DMS153 treated with DMSO at 0.1 percent for 48 hours (cell line): ENCODE results near the gene HHIPL2.
"Not testable (repeated sequence)": the region's sequence is repeated elsewhere in the genome, so short reads cannot be mapped to it uniquely, and the experiment has no call there.

ENCODE experiments used
- DNase-seq: peaks from one replicate; lab custom pipeline; 2025; ENCODE audit not compliant: unreplicated experiment; lab: John Stamatoyannopoulos, UW

Gene HHIPL2

GRCh38 chr1:222540598-222540995 is 7.3 kb downstream of the HHIPL2 start:
- DNase-seq, result no peak

DNA sequence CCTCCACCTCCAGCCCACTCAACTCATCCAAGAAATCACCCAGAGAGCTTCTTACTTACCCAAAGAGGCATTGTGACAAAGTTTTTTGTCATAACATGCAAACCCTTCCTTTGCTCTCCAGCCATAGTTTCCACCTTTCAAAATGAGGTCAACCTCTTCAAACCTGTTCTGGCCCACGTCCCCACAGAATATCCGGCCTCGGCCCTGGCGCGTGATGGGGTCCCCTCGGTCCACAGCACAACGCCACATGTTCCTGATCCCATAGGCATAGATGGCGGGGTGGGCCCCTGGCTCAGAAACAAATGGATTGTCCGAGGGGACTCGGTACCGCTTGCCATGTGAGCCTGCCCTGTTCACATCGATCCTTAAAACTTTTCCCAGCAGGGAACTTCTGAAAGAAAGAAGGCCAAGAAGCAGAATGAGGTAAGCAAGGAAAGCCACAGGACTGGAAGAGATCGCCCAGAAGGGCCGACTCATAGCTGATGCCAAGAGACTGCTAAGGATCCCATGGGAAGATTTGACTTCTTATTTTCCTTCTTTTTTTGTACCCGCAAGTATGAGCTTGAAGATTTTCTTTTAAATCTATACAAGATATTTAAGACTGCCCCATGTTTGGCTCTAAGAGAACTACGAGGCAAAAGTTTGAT is 7.8 kb downstream of the HHIPL2 start:
- DNase-seq, result no peak

GRCh38 chr1:222535455-222535854 is 12.4 kb downstream of the HHIPL2 start:
- DNase-seq, result no peak

DNA sequence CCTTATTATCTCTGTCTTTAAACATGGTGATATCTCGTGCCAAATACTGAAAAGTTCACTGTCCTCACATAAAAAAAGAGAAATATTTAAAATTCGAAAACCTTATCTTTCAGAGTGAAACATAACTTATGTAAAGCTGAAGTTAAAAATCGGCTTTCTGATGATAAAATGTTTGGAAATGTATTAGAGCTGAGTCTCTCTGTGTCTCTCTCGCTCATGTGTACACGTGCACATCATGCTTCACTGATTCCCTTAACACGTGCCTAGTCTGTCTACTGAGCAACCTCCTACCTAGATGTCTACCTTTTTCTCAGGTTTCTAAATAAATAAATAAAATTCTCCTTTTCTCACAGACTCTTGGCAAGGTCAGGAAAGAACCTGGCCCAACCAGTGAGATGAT is 17.1 kb downstream of the HHIPL2 start:
- DNase-seq, result no peak

DNA sequence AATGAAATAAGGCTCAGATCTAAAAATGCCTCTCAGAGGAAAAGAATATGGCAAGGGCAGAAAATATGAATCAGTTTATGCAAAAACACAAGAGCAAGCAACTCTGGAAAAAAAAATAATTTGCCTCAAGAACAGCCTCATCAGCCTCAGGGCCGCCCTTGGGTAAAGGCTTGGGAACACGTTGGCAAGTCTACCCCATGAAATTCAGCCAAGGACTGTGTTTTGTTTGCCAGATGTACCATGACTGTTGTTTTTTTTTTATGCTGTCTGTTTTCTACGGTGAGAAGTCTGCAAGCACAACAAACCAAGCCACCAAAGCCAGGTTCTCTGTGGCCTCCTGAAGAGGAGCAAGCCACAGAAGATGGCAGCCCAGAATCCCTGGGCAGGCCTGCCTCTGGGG is 18.0 kb downstream of the HHIPL2 start:
- DNase-seq, result no peak

DNA sequence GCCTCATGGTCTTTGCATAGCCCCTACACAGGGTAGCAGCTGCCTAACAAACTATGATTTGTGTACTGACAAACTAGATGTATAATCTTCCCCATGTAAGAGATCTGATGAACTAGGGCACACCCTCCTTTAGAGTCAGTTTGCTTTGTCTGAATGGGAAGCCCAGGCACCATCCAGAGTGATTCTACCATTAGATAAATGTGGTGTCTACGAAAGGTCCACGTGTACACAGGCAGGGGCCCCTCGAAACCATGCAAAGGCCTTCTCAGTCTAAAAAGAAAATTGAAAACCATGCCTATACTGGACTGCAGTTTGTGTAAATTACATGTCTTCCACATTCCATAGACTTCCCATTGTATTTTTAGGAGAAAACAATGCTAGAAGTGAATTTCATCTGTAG is 18.7 kb downstream of the HHIPL2 start:
- no peak for DNase-seq

- DNase-seq, result no peak
Observed at GRCh38 chr1:222525951-222526350, 22.0 kb downstream of the HHIPL2 start.

DNA sequence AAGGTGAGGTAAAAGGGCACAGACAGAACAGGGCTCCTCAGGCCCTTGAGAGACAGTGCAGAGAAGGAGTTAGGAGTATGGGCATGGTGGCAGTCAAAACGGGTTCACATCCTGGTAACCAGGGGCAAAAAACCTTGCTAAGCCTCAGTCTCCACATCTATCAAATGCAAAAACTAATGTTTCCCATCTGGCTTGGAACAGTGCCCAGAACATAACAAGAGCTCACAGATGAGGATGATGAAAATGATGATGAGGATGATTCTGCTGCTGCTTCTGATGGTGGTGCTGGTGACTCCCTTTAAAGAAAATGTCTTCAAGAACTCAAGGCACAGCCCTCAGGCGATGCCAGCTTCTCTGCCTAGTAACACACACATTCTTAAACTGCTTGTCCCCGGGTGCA is 24.1 kb downstream of the HHIPL2 start:
- DNase-seq, result no peak

GRCh38 chr1:222522105-222522915 is 25.6 kb downstream of the HHIPL2 start:
- no peak for DNase-seq

GRCh38 chr1:222521299-222522104 is 26.4 kb downstream of the HHIPL2 start:
- no peak for DNase-seq

DNA sequence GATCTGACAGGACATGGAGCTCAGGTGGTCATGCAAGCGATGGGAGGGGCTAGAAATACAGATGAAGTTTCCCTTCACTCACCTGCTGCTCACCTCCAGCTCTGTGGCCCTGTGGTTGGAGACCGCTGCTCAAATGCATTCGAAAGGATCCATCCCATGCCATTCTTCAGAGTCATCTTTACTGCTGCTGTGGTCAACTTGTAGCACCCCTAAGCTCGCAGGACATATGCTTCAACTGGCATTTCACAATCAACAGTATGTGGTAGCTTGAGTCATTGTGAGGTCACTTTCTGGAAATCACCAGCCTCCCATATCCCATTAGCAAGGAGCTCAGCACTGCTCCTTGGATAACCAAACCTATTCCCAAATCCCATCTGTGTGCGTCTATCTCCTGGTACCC is 58.4 kb downstream of the HHIPL2 start:
- not testable (repeated sequence) for DNase-seq

GRCh38 chr1:222487774-222488173 is 60.1 kb downstream of the HHIPL2 start:
- DNase-seq, result not testable (repeated sequence)

DNA sequence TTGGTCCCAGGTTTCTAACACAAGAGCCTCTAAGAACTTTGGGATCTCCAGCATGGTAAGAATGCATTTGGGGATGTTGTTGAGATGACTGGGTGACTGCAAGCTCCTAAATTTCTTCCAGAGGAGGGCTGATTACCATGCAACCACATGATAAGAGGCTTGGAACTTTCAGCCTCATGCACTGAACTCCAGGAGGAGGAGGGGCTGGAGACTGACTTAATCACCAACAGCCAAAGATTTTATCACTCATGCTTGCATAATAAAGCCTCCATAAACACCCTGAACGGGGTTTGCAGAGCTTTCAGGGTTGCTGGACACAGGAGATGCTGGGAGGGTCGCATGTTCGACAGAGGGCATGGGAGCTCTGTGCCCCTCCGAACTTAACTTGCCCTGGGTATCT is 63.9 kb downstream of the HHIPL2 start:
- not testable (repeated sequence) for DNase-seq

GRCh38 chr1:222479567-222479966 is 68.3 kb downstream of the HHIPL2 start:
- DNase-seq, result not testable (repeated sequence)

DNA sequence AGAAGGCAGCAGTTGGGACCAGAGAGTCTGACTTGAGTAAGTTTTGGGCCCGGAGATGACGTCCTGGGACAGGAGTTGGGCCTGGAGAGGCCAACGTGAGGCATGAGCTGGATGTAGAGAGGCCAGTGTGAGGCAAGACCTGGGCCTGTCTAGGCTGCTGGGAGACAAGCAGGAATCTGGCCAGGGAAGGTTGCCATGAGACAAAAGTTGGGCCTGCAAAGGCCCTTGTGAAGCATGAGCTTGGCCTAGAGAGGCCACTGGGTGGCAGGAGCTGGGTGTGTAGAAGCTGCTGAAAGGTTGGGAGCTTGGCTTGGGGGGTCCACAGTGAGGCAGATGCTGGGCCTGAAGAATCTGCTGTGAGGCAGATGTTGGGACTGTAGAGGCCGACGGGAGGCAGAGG is 71.5 kb downstream of the HHIPL2 start:
- not testable (repeated sequence) for DNase-seq

DNA sequence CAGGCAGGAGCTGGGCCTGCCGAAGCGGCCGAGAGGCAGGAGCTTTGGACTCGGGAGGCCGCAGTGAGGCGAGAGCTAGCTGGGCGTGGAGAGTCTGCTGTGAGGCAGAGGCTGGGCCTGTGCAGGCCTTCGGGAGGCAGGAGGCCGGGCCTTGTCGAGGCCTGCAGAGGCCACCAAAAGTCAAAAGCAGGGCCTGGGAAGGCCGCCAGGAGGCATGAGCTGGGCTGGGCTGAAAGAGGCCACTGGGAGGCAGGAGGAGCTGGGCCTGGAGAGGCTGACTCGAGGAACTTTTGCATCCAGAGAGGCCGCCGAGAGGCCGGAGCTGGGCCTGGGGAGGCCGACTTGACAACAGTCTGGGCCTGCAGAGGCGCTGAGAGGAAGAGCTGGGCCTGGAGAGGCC is 74.2 kb downstream of the HHIPL2 start:
- DNase-seq, result not testable (repeated sequence)

DNA sequence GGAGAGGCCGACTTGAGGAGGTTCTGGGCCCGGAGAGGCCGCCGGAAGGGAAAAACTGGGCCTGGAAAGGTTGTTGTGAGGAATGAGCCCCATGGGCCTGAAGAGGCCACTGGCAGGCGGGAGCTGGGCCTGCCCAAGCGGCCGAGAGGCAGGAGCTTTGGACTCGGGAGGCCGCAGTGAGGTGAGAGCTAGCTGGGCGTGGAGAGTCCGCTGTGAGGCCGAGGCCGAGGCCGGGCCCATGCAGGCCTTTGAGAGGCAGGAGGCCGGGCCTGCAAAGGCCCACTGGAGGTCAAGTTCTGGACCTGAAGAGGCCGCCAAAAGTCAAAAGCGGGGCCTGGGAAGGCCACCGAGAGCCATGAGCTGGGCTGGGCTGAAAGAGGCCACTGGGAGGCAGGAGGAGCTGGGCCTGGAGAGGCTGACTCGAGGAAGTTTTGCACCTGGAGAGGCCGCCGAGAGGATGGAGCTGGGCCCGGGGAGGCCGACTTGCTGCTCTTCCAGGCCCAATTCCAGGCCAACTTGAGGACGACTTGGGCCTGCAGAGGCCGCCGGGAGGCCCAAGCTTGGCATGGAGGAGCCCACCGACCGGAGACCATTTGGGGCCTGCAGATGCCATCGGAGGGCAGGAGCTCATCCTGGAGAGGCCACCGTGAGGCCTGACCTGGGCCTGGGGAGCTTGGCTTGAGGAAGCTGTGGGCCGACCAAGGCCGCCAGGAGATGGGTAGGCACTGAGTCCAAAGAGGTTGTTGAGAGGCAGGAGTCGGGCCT is 74.9 kb downstream of the HHIPL2 start:
- DNase-seq, result not testable (repeated sequence)
